Pancreas (tissue), 10 donors: ENCODE results near the gene SMIM41. TPM values are rescaled to one million over a fixed set of nuclear protein-coding genes. Genes with fewer than 3 reads are reported as not detected.

ENCODE experiments used
- ATAC-seq, 4 donors: fragments of 200-7000 bp; cut with Tn5 transposase; one replicate each; pipeline versions ENCODE4 v1.8.0 to v1.9.1; 2020; ENCODE audit warnings: mild to moderate bottlenecking in 4 of 4, moderate library complexity in 4 of 4
- DNase-seq, 6 donors: peaks; one replicate each; pipeline ENCODE4 v3.0.0-alpha.2; 2020
- FAIRE-seq: peaks from 2 replicates; lab custom pipeline; 2012; peaks lifted over from hg19 to GRCh38; lab: Jason Lieb, UNC
- H3K27ac ChIP-seq, 4 donors: fragments of 200-600 bp; sonication (generic); 1 replicate in 3 of 4; 2 replicates in 1 of 4; pipeline versions ENCODE4 v1.5.0 to v1.8.0; 2020
- H3K27me3 ChIP-seq, 4 donors: fragments of 200-600 bp; one replicate each; pipeline ENCODE4 v1.8.0; 2021
- H3K36me3 ChIP-seq, 3 donors: fragments of 200-600 bp; sonication (generic) in 1 of 3; one replicate each; pipeline versions ENCODE4 v1.5.0 to v1.8.0; 2020 to 2021
- H3K4me1 ChIP-seq, 3 donors: fragments of 200-600 bp; one replicate each; pipeline ENCODE4 v1.8.0; 2021
- H3K4me3 ChIP-seq, 4 donors: fragments of 200-600 bp; sonication (generic) in 2 of 4; one replicate each; pipeline versions ENCODE4 v1.5.0 to v1.8.0; 2020 to 2021
- H3K9me3 ChIP-seq, 4 donors: fragments of 200-600 bp; one replicate each; pipeline ENCODE4 v1.8.0; 2021
- WGBS, 2 donors: extraction: QIAGEN DNeasy Blood & Tissue Kit; methylation state at CpG; one replicate each; pipeline ENCODE4 v1.1.7; 2013; 5-methylcytosine and 5-hydroxymethylcytosine counted together
- intact Hi-C, 3 donors: fragments of 100-400 bp; cut with DNase I; formaldehyde crosslinking; loops; one replicate each; pipeline versions ENCODE4 v1.11.1 to v1.14.2; 2022
- polyA plus RNA-seq, 2 donors: library from polyadenylated mRNA; stranded (reverse); fragments of 200-250 nt; gene quantifications; one replicate each; pipeline ENCODE4 v1.2.3, GENCODE V29; 2013
- total RNA-seq, 6 donors: library from RNA; stranded (reverse); fragmentation: NEBNext Ultra II Directional in 4 of 6; extraction: Animal tissue kit (Norgen Biotek cat#: 25700) in 4 of 6; gene quantifications; one replicate each; pipeline versions ENCODE4 v1.2.1 to v1.2.4, GENCODE V29; 2021 to 2023
- TF ChIP-seq, protein P1 (sequence below), 4 donors: fragments of 200-600 bp; sonication (generic) in 3 of 4; IDR thresholded peaks; one replicate each; pipeline versions ENCODE4 v1.5.0 to v1.8.0; 2021; ENCODE audit warnings: antibody characterized with exemption in 4 of 4
- donor health status: healthy with polysubstance abuse.
- donor health status: DM: no; HTN: no; CAD: no; lungs with moderate emphysema.
- donor health status: DM: no; HTN: no; CAD: no.
- donor health status: control.
- donor health status: control.
- donor health status: Bipolar disorder and iron deficiency.
- donor health status: DM: yes; HTN: yes; CAD: no.
- donor health status: DM: no; HTN: no; CAD: no.
- donor health status: DM: no; HTN: no; CAD: no.
- donor health status: DM: yes; HTN: yes; CAD: no.

The SMIM41 gene
- total and polyA plus RNA-seq, 8 donors: 0.09 to 0.20 (median 0.19) TPM; not detected in 5

DNA sequence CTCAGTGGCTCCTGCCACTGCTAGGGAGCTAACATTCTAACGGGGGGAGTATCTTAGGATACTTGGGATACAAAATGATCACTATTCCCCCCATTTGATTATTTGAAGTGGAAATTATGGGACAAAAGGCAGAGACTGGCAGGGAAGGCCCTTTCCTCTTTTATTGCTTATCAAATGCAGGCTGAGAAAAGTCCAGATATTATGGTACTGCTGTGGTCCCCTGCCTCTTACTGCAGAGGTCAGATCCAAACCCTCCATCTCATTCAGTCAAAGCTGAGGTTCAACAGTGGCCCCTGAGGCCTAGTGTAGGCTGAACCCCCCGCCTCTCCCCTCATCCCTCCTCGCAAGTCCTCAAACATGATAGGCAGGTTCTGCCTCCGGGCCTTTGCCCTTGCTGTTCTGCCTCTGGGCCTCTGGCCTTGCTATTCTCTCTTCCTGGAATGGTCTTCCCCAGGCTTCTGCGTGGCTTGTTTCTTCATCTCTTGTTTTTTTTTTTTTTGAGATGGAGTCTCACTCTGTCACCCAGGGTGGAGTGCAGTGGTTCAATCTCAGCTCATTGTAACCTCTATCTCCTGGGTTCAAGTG, 78.2 kb downstream of the SMIM41 start:
- ATAC-seq (no peak), DNase-seq (no peak), FAIRE-seq (no peak)
- intact Hi-C loops: loop anchor here in 2 of 3 donors (5.0 kb wide), 3 partner anchors 165 to 725 kb away; partner anchors contain the start of gene KRT83 (in 1 of the 2)
- Histone ChIP-seq H3K27me3 (no peaks in the 10 kb centered on the region), H3K4me3 (no peak overlapping the region), H3K4me1 (no peaks in the 10 kb centered on the region), H3K36me3 (no peaks in the 10 kb centered on the region), H3K27ac (no peak overlapping the region), H3K9me3 (no peaks in the 10 kb centered on the region)
- WGBS, 2 donors: 71 to 80% methylated on average over 5 of the region's 5 CpGs
- TF ChIP-seq, protein P1, sequence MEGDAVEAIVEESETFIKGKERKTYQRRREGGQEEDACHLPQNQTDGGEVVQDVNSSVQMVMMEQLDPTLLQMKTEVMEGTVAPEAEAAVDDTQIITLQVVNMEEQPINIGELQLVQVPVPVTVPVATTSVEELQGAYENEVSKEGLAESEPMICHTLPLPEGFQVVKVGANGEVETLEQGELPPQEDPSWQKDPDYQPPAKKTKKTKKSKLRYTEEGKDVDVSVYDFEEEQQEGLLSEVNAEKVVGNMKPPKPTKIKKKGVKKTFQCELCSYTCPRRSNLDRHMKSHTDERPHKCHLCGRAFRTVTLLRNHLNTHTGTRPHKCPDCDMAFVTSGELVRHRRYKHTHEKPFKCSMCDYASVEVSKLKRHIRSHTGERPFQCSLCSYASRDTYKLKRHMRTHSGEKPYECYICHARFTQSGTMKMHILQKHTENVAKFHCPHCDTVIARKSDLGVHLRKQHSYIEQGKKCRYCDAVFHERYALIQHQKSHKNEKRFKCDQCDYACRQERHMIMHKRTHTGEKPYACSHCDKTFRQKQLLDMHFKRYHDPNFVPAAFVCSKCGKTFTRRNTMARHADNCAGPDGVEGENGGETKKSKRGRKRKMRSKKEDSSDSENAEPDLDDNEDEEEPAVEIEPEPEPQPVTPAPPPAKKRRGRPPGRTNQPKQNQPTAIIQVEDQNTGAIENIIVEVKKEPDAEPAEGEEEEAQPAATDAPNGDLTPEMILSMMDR (IDR thresholded peaks at IDR 0.05): no peak

Other genes with a start within 250 kb of the SMIM41 start
- gene FIGNL2, start 231.0 kb upstream of the SMIM41 start, total RNA-seq: under 1 TPM; 0.09 to 0.47 (median 0.14) TPM
- gene FIGNL2, start 231.0 kb upstream of the SMIM41 start, polyA plus RNA-seq: under 1 TPM; 0.15 to 0.21 TPM
- gene ANKRD33, start 191.6 kb upstream of the SMIM41 start, total RNA-seq: not detected
- not detected for gene ANKRD33, start 191.6 kb upstream of the SMIM41 start, polyA plus RNA-seq
- gene ACVRL1, start 172.2 kb upstream of the SMIM41 start, total RNA-seq: 10 to 100 TPM in 3 of 6 donors, 1 to 10 TPM in 3; 6.6 to 20.8 (median 12.3) TPM
- 10 to 100 TPM; 10.1 to 16.1 TPM for gene ACVRL1, start 172.2 kb upstream of the SMIM41 start, polyA plus RNA-seq
- gene ACVR1B, start 128.0 kb upstream of the SMIM41 start, total RNA-seq: 10 to 100 TPM; 24.2 to 31.4 (median 27.8) TPM
- gene ACVR1B, start 128.0 kb upstream of the SMIM41 start, polyA plus RNA-seq: 10 to 100 TPM; 16.0 to 22.4 TPM
- gene TAMALIN, start 72.8 kb upstream of the SMIM41 start, total RNA-seq: 10 to 100 TPM in 3 of 6 donors, 1 to 10 TPM in 3; 7.1 to 18.0 (median 11.0) TPM
- gene TAMALIN, start 72.8 kb upstream of the SMIM41 start, polyA plus RNA-seq: 10 to 100 TPM; 25.4 to 51.6 TPM
- 10 to 100 TPM; 11.7 to 55.2 (median 22.0) TPM for gene NR4A1, start 28.3 kb upstream of the SMIM41 start, total RNA-seq
- gene NR4A1, start 28.3 kb upstream of the SMIM41 start, polyA plus RNA-seq: 10 to 100 TPM; 76.4 to 85.4 TPM
- 10 to 100 TPM; 13.6 to 20.4 (median 18.7) TPM for gene ATG101, start 9.7 kb upstream of the SMIM41 start, total RNA-seq
- 10 to 100 TPM; 23.0 to 31.7 TPM for gene ATG101, start 9.7 kb upstream of the SMIM41 start, polyA plus RNA-seq
- gene KRT80, start 112.3 kb downstream of the SMIM41 start, total RNA-seq: 10 to 100 TPM in 3 of 6 donors, 1 to 10 TPM in 3; 4.8 to 18.3 (median 9.0) TPM
- 1 to 10 TPM; 8.1 to 9.1 TPM for gene KRT80, start 112.3 kb downstream of the SMIM41 start, polyA plus RNA-seq
- 100 to 1,000 TPM in 3 of 6 donors, 10 to 100 TPM in 3; 57.5 to 336 (median 90.6) TPM for gene KRT7, start 153.5 kb downstream of the SMIM41 start, total RNA-seq
- gene KRT7, start 153.5 kb downstream of the SMIM41 start, polyA plus RNA-seq: 100 to 1,000 TPM; 111 to 238 TPM
- gene KRT86, start 194.9 kb downstream of the SMIM41 start, total RNA-seq: 1 to 10 TPM in 4 of 6 donors, under 1 TPM in 2; 0.60 to 3.3 (median 1.6) TPM
- gene KRT86, start 194.9 kb downstream of the SMIM41 start, polyA plus RNA-seq: 1 to 10 TPM; 1.5 to 3.2 TPM
- under 1 TPM in 2 of 6 donors, not detected in 4; 0.22 to 0.76 TPM for gene KRT81, start 211.8 kb downstream of the SMIM41 start, total RNA-seq
- under 1 TPM; 0.38 to 0.66 TPM for gene KRT81, start 211.8 kb downstream of the SMIM41 start, polyA plus RNA-seq
- not detected for gene KRT83, start 241.7 kb downstream of the SMIM41 start, total RNA-seq
- not detected for gene KRT83, start 241.7 kb downstream of the SMIM41 start, polyA plus RNA-seq